Mononuclear cell (primary cell): ENCODE measurements around the gene ATP13A1. TPM values are rescaled to one million over a fixed set of nuclear protein-coding genes. Genes with fewer than 3 reads are reported as not detected.
A peak's percentile ranks its signal among the peaks of the same experiment; 100 is the strongest.
"Not testable (repeated sequence)": the region's sequence is repeated elsewhere in the genome, so short reads cannot be mapped to it uniquely, and the experiment has no call there.

Source experiments
- H3K27me3 ChIP-seq: 2 replicates; pipeline ENCODE4 v1.6.0; 2011; ENCODE audit warnings: low read length, control low read depth; ENCODE audit not compliant: insufficient read depth
- H3K4me1 ChIP-seq: 2 replicates; pipeline ENCODE4 v1.5.1; 2011; ENCODE audit warnings: mild to moderate bottlenecking, low read length, control low read depth; ENCODE audit not compliant: insufficient read depth
- H3K4me3 ChIP-seq: 2 replicates; pipeline ENCODE4 v1.5.1; 2011; ENCODE audit warnings: mild to moderate bottlenecking, low read length, moderate library complexity
- H3K9me3 ChIP-seq: 2 replicates; pipeline ENCODE4 v1.5.1; 2011; ENCODE audit warnings: low read depth, mild to moderate bottlenecking, control low read depth, low read length
- total RNA-seq: library from RNA; depleted of rRNA; stranded (reverse); fragments of >200 nt; gene quantifications from one replicate; pipeline ENCODE4 v1.2.3, GENCODE V29; 2012

ATP13A1 gene
- total RNA-seq = 78.2 TPM

- no peaks in the 10 kb centered on the region for H3K27me3 ChIP-seq
- peak within 1 kb of the TSS; percentile 92 for H3K4me3 ChIP-seq
- peaks cover 45% of the 10 kb centered on the region for H3K4me1 ChIP-seq
- no peaks in the 10 kb centered on the region for H3K9me3 ChIP-seq
Observed at GRCh38 chr19:19663256-19664120, at the start of gene ATP13A1. TSS of gene ATP13A1 (minus strand) at chr19:19663676. CDS start at chr19:19663666, 10 bp downstream.

GRCh38 chr19:19711934-19712828, 48.7 kb upstream of the ATP13A1 start:
- Histone ChIP-seq H3K4me1 (no peaks in the 10 kb centered on the region), H3K27me3 (no peaks in the 10 kb centered on the region), H3K4me3 (no peak overlapping the region), H3K9me3 (peaks cover 99% of the 10 kb centered on the region)

GRCh38 chr19:19711306-19711933, 47.9 kb upstream of the ATP13A1 start:
- Histone ChIP-seq H3K9me3 (peaks cover 95% of the 10 kb centered on the region), H3K4me3 (no peak overlapping the region), H3K4me1 (no peaks in the 10 kb centered on the region), H3K27me3 (no peaks in the 10 kb centered on the region)

- Histone ChIP-seq H3K9me3 (peaks cover 95% of the 10 kb centered on the region), H3K4me1 (no peaks in the 10 kb centered on the region), H3K27me3 (no peaks in the 10 kb centered on the region), H3K4me3 (no peak overlapping the region)
Observed at GRCh38 chr19:19710506-19710905, 47.0 kb upstream of the ATP13A1 start.

GRCh38 chr19:19704836-19705235, 41.4 kb upstream of the ATP13A1 start:
- peaks cover 44% of the 10 kb centered on the region for H3K9me3 ChIP-seq
- H3K4me3 ChIP-seq = no peak overlapping the region
- no peaks in the 10 kb centered on the region for H3K27me3 ChIP-seq
- no peaks in the 10 kb centered on the region for H3K4me1 ChIP-seq

GRCh38 chr19:19700493-19700892, 37.0 kb upstream of the ATP13A1 start:
- H3K4me1 ChIP-seq, H3K27me3 ChIP-seq, H3K4me3 ChIP-seq, H3K9me3 ChIP-seq: not testable (repeated sequence)

- no peaks in the 10 kb centered on the region for H3K4me1 ChIP-seq
- no peaks in the 10 kb centered on the region for H3K9me3 ChIP-seq
- no peak overlapping the region for H3K4me3 ChIP-seq
- H3K27me3 ChIP-seq = no peaks in the 10 kb centered on the region
Observed at GRCh38 chr19:19697589-19697988, 34.1 kb upstream of the ATP13A1 start.

GRCh38 chr19:19696386-19696785, 32.9 kb upstream of the ATP13A1 start:
- Histone ChIP-seq H3K27me3 (no peaks in the 10 kb centered on the region), H3K4me1 (no peaks in the 10 kb centered on the region), H3K9me3 (no peaks in the 10 kb centered on the region), H3K4me3 (no peak overlapping the region)

GRCh38 chr19:19691683-19692082, 28.2 kb upstream of the ATP13A1 start:
- H3K4me1 ChIP-seq = no peaks in the 10 kb centered on the region
- no peak overlapping the region for H3K4me3 ChIP-seq
- H3K27me3 ChIP-seq = no peaks in the 10 kb centered on the region
- H3K9me3 ChIP-seq = no peaks in the 10 kb centered on the region

GRCh38 chr19:19689023-19689422, 25.5 kb upstream of the ATP13A1 start:
- not testable (repeated sequence) for H3K27me3 ChIP-seq, H3K9me3 ChIP-seq, H3K4me1 ChIP-seq, H3K4me3 ChIP-seq

GRCh38 chr19:19687090-19687489, 23.6 kb upstream of the ATP13A1 start:
- no peaks in the 10 kb centered on the region for H3K27me3 ChIP-seq
- H3K9me3 ChIP-seq = no peaks in the 10 kb centered on the region
- no peaks in the 10 kb centered on the region for H3K4me1 ChIP-seq
- no peak overlapping the region for H3K4me3 ChIP-seq

GRCh38 chr19:19686580-19686979, 23.1 kb upstream of the ATP13A1 start:
- Histone ChIP-seq H3K9me3 (no peaks in the 10 kb centered on the region), H3K27me3 (no peaks in the 10 kb centered on the region), H3K4me3 (no peak overlapping the region), H3K4me1 (no peaks in the 10 kb centered on the region)

- not testable (repeated sequence) for H3K9me3 ChIP-seq, H3K27me3 ChIP-seq, H3K4me1 ChIP-seq, H3K4me3 ChIP-seq
Observed at GRCh38 chr19:19686119-19686518, 22.6 kb upstream of the ATP13A1 start.

GRCh38 chr19:19679176-19680073, 15.9 kb upstream of the ATP13A1 start:
- Histone ChIP-seq H3K4me1 (no peaks in the 10 kb centered on the region), H3K27me3 (no peaks in the 10 kb centered on the region), H3K4me3 (no peak overlapping the region), H3K9me3 (peaks cover 46% of the 10 kb centered on the region)
